Measurements from ENCODE around the gene LMX1A. TPM values are rescaled to one million over a fixed set of nuclear protein-coding genes. Genes with fewer than 3 reads are reported as not detected.

Gene LMX1A
- total RNA-seq, 1 experiment from 2014 or later: not detected

DNA sequence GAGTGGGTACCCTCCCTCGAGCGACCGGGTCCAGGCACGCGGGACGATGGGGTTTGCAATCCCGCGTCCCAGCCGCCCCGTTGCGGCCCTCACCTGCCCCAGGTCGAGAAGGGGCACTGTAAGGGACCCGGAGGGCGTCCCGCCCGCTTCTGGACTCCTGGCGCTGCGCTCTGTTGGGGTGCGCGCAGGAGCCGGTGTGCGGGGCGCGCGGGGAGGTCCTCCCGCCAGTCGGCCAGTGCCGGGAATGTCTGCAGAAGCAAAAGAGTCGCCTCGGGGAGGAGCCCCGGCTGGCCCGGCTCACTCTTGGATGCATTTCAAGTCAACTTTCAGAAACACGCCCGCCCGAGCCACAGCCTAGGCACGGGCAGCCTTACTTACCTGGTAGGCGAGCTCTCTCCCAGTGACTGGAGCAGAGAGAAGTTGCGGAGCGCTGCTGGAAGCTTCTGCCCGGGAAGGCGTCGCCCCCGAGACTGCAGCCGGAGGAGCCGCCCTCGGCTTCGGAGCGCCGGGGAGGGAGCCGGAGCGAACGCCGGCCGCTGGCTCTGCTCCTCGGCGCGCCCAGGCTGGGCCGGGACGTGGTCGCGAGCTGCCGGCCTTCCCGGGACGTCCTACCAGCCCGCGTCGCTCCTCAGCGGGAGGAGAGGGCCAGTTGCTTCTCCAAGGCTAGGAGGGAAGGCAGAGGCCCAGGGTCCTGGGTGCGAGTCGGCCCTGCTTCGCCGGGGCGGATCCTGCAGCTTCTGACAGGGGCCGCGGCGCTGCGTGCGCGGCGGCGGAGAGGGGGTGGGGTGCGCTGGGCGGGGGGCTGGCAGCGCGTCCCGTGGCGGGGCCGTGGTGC is at the start of gene LMX1A (continued):
- TF ChIP-seq, protein P1, sequence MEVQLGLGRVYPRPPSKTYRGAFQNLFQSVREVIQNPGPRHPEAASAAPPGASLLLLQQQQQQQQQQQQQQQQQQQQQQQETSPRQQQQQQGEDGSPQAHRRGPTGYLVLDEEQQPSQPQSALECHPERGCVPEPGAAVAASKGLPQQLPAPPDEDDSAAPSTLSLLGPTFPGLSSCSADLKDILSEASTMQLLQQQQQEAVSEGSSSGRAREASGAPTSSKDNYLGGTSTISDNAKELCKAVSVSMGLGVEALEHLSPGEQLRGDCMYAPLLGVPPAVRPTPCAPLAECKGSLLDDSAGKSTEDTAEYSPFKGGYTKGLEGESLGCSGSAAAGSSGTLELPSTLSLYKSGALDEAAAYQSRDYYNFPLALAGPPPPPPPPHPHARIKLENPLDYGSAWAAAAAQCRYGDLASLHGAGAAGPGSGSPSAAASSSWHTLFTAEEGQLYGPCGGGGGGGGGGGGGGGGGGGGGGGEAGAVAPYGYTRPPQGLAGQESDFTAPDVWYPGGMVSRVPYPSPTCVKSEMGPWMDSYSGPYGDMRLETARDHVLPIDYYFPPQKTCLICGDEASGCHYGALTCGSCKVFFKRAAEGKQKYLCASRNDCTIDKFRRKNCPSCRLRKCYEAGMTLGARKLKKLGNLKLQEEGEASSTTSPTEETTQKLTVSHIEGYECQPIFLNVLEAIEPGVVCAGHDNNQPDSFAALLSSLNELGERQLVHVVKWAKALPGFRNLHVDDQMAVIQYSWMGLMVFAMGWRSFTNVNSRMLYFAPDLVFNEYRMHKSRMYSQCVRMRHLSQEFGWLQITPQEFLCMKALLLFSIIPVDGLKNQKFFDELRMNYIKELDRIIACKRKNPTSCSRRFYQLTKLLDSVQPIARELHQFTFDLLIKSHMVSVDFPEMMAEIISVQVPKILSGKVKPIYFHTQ (CRISPR knock-in tag; IDR thresholded peaks at IDR 0.05): no peak
- TF ChIP-seq, protein P2, sequence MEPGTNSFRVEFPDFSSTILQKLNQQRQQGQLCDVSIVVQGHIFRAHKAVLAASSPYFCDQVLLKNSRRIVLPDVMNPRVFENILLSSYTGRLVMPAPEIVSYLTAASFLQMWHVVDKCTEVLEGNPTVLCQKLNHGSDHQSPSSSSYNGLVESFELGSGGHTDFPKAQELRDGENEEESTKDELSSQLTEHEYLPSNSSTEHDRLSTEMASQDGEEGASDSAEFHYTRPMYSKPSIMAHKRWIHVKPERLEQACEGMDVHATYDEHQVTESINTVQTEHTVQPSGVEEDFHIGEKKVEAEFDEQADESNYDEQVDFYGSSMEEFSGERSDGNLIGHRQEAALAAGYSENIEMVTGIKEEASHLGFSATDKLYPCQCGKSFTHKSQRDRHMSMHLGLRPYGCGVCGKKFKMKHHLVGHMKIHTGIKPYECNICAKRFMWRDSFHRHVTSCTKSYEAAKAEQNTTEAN (CRISPR knock-in tag; IDR thresholded peaks at IDR 0.05): no peak

DNA sequence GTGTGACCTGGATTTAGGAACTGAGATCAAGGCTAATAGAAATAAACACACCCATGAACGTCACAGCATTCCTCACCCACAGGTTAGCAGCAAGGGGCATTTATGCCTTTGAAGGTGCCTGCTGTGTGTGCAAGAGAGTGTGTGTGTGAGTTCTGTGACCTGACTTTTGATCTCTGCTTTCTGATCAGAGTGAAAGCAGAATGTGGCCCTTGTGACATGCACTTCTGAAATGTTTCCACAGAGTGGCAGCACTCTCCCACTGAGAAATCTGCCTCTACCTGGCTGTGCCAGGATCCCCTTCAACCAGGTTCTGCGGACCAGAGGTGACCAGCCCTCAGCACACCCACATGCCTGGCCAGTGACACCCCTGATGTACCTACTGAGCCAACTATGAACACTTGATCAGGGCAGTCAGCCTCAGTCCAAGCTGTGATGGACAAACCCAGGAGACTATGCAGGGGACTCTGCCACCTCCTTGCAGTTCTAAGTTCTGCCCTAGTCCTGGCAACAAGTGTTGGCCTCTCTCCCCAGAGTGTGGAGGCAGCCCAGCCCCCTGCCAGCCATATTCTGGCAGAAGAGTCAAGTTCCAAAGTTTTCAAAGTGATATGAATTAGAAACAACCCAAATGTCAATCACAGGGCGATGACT is 47.4 kb upstream of the LMX1A start:
- ChIA-PET CTCF (interaction anchor here (1.0 to 2.1 kb wide), 4 partner anchors 37 to 189 kb away, joined by 3 to 14 read pairs (median 4); no protein-coding TSS in a partner anchor), POLR2A (no interaction called here)
- Mint-ChIP-seq H3K4me1 (no peaks in the 10 kb centered on the region), H3K36me3 (no peaks in the 10 kb centered on the region), H3K27me3 (ENCODE audit: low read depth) (no peaks in the 10 kb centered on the region; the same call in 1 of the 2 replicates), H3K27ac (no peak overlapping the region), H3K4me3 (no peak overlapping the region), H3K9me3 (no peaks in the 10 kb centered on the region)
- peak; percentile 66 for DNase-seq (ENCODE audit: low spot score)
- ATAC-seq: peak; percentile 92
- TF ChIP-seq, protein P3, sequence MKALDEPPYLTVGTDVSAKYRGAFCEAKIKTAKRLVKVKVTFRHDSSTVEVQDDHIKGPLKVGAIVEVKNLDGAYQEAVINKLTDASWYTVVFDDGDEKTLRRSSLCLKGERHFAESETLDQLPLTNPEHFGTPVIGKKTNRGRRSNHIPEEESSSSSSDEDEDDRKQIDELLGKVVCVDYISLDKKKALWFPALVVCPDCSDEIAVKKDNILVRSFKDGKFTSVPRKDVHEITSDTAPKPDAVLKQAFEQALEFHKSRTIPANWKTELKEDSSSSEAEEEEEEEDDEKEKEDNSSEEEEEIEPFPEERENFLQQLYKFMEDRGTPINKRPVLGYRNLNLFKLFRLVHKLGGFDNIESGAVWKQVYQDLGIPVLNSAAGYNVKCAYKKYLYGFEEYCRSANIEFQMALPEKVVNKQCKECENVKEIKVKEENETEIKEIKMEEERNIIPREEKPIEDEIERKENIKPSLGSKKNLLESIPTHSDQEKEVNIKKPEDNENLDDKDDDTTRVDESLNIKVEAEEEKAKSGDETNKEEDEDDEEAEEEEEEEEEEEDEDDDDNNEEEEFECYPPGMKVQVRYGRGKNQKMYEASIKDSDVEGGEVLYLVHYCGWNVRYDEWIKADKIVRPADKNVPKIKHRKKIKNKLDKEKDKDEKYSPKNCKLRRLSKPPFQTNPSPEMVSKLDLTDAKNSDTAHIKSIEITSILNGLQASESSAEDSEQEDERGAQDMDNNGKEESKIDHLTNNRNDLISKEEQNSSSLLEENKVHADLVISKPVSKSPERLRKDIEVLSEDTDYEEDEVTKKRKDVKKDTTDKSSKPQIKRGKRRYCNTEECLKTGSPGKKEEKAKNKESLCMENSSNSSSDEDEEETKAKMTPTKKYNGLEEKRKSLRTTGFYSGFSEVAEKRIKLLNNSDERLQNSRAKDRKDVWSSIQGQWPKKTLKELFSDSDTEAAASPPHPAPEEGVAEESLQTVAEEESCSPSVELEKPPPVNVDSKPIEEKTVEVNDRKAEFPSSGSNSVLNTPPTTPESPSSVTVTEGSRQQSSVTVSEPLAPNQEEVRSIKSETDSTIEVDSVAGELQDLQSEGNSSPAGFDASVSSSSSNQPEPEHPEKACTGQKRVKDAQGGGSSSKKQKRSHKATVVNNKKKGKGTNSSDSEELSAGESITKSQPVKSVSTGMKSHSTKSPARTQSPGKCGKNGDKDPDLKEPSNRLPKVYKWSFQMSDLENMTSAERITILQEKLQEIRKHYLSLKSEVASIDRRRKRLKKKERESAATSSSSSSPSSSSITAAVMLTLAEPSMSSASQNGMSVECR (CRISPR knock-in tag; IDR thresholded peaks at IDR 0.05; ENCODE audit: borderline replicate concordance): no peak
- TF ChIP-seq JAZF1 (CRISPR knock-in tag; IDR thresholded peaks at IDR 0.05) (no peak), NFATC4 (CRISPR knock-in tag; IDR thresholded peaks at IDR 0.05) (no peak)
- TF ChIP-seq, protein P4, sequence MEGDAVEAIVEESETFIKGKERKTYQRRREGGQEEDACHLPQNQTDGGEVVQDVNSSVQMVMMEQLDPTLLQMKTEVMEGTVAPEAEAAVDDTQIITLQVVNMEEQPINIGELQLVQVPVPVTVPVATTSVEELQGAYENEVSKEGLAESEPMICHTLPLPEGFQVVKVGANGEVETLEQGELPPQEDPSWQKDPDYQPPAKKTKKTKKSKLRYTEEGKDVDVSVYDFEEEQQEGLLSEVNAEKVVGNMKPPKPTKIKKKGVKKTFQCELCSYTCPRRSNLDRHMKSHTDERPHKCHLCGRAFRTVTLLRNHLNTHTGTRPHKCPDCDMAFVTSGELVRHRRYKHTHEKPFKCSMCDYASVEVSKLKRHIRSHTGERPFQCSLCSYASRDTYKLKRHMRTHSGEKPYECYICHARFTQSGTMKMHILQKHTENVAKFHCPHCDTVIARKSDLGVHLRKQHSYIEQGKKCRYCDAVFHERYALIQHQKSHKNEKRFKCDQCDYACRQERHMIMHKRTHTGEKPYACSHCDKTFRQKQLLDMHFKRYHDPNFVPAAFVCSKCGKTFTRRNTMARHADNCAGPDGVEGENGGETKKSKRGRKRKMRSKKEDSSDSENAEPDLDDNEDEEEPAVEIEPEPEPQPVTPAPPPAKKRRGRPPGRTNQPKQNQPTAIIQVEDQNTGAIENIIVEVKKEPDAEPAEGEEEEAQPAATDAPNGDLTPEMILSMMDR (IDR thresholded peaks at IDR 0.05): peak; percentile 64

DNA sequence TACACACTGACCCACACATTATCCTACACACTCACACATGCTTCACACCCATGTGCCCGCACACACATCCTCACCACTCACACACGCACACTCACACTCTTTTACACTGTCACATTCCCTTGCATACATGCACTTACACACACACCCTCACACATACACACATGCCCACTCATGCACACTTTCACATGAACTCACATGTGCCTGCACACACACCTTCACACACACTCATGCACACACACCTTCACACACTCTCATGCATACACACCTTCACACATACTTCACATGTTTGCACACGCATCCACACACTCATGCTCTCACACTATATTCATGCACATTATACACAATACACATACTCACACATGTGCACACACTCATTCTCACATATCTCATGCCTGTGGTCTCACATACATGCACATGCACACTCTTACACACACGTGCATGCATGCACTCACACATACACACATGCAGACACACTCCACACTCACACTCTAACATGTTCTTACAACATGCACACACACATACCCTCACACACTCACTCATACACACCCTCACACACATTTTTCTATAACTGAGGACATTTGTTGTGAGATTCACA is 46.1 kb upstream of the LMX1A start:
- Mint-ChIP-seq H3K27ac (no peak overlapping the region), H3K4me3 (no peak overlapping the region), H3K9me3 (no peaks in the 10 kb centered on the region), H3K27me3 (ENCODE audit: low read depth) (no peaks in the 10 kb centered on the region; the same call in 1 of the 2 replicates), H3K36me3 (no peaks in the 10 kb centered on the region), H3K4me1 (peaks cover 6% of the 10 kb centered on the region)
- CTCF ChIA-PET: interaction anchor here (1.2 kb wide), 1 partner anchor 10 kb away, joined by 6 read pairs; no protein-coding TSS in a partner anchor
- POLR2A ChIA-PET: interaction anchor here (0.7 kb wide), 1 partner anchor 787 kb away, joined by 3 read pairs; no protein-coding TSS in a partner anchor
- no peak for ATAC-seq
- no peak for DNase-seq (ENCODE audit: low spot score)
- no peak for TF ChIP-seq IRF2 (CRISPR knock-in tag; IDR thresholded peaks at IDR 0.05; ENCODE audit: borderline replicate concordance, low read depth)
- TF ChIP-seq, protein P5, sequence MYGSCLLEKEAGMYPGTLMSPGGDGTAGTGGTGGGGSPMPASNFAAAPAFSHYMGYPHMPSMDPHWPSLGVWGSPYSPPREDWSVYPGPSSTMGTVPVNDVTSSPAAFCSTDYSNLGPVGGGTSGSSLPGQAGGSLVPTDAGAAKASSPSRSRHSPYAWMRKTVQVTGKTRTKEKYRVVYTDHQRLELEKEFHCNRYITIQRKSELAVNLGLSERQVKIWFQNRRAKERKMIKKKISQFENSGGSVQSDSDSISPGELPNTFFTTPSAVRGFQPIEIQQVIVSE (CRISPR knock-in tag; IDR thresholded peaks at IDR 0.05; ENCODE audit: borderline replicate concordance): no peak
- no peak for TF ChIP-seq ELF4 (CRISPR knock-in tag; IDR thresholded peaks at IDR 0.05; ENCODE audit: low read depth)
- no peak for TF ChIP-seq GRHL2 (CRISPR knock-in tag; IDR thresholded peaks at IDR 0.05; ENCODE audit: insufficient replicate concordance, severe bottlenecking)
- TF ChIP-seq OVOL2 (CRISPR knock-in tag; IDR thresholded peaks at IDR 0.05; ENCODE audit: borderline replicate concordance): no peak
- TF ChIP-seq, protein P6, sequence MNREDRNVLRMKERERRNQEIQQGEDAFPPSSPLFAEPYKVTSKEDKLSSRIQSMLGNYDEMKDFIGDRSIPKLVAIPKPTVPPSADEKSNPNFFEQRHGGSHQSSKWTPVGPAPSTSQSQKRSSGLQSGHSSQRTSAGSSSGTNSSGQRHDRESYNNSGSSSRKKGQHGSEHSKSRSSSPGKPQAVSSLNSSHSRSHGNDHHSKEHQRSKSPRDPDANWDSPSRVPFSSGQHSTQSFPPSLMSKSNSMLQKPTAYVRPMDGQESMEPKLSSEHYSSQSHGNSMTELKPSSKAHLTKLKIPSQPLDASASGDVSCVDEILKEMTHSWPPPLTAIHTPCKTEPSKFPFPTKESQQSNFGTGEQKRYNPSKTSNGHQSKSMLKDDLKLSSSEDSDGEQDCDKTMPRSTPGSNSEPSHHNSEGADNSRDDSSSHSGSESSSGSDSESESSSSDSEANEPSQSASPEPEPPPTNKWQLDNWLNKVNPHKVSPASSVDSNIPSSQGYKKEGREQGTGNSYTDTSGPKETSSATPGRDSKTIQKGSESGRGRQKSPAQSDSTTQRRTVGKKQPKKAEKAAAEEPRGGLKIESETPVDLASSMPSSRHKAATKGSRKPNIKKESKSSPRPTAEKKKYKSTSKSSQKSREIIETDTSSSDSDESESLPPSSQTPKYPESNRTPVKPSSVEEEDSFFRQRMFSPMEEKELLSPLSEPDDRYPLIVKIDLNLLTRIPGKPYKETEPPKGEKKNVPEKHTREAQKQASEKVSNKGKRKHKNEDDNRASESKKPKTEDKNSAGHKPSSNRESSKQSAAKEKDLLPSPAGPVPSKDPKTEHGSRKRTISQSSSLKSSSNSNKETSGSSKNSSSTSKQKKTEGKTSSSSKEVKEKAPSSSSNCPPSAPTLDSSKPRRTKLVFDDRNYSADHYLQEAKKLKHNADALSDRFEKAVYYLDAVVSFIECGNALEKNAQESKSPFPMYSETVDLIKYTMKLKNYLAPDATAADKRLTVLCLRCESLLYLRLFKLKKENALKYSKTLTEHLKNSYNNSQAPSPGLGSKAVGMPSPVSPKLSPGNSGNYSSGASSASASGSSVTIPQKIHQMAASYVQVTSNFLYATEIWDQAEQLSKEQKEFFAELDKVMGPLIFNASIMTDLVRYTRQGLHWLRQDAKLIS (CRISPR knock-in tag; IDR thresholded peaks at IDR 0.05; ENCODE audit: borderline replicate concordance): no peak
- no peak for TF ChIP-seq CBFB (CRISPR knock-in tag; IDR thresholded peaks at IDR 0.05; ENCODE audit: low read depth)
- TF ChIP-seq KAT7 (CRISPR knock-in tag; IDR thresholded peaks at IDR 0.05; ENCODE audit: borderline replicate concordance): no peak

Data from WTC11 (cell line).